CD14-positive monocyte (primary cell): ENCODE results near the gene SPTLC2. TPM values are rescaled to one million over a fixed set of nuclear protein-coding genes. Genes with fewer than 3 reads are reported as not detected.

Experiments
- DNase-seq, 3 donors: peaks; one replicate each; pipeline ENCODE4 v3.0.0-alpha.2; 2011 to 2022
- H2AFZ ChIP-seq: 2 replicates; pipeline ENCODE4 v1.6.0; 2012; ENCODE audit warnings: mild to moderate bottlenecking, low read depth, low read length, inconsistent platforms; ENCODE audit not compliant: insufficient read depth, poor library complexity, severe bottlenecking
- H3K27ac ChIP-seq, 2 donors: 1 replicate in 1 of 2; 2 replicates in 1 of 2; pipeline ENCODE4 v1.5.1; 2012 to 2013; ENCODE audit warnings: low read length in 2 of 2, control low read depth in 1 of 2, inconsistent platforms in 1 of 2, low read depth in 1 of 2, mild to moderate bottlenecking in 1 of 2
- H3K27me3 ChIP-seq, 2 donors: one replicate each; pipeline versions ENCODE4 v1.6.0 to v1.6.1; 2011 to 2013; ENCODE audit warnings: low read length in 2 of 2; ENCODE audit not compliant: control insufficient read depth in 2 of 2, insufficient read depth in 2 of 2
- H3K36me3 ChIP-seq, 2 donors: replicated peaks in 1 of 2; 1 replicate in 1 of 2; 2 replicates in 1 of 2; pipeline versions ENCODE4 v1.5.1 to v1.6.1; 2012 to 2013; ENCODE audit warnings: low read length in 2 of 2, control low read depth in 1 of 2, inconsistent platforms in 1 of 2, mild to moderate bottlenecking in 1 of 2; ENCODE audit not compliant: insufficient read depth in 2 of 2, control insufficient read depth in 1 of 2
- H3K4me1 ChIP-seq, 2 donors: 1 replicate in 1 of 2; 2 replicates in 1 of 2; pipeline versions ENCODE4 v1.5.1 to v1.6.1; 2012 to 2013; ENCODE audit warnings: low read length in 2 of 2, control low read depth in 1 of 2, inconsistent platforms in 1 of 2, mild to moderate bottlenecking in 1 of 2, moderate library complexity in 1 of 2; ENCODE audit not compliant: insufficient read depth in 2 of 2, control insufficient read depth in 1 of 2
- H3K4me2 ChIP-seq: replicated peaks from 2 replicates; pipeline ENCODE3; 2012; ENCODE audit warnings: low read length, moderate library complexity, mild to moderate bottlenecking; ENCODE audit not compliant: poor library complexity, severe bottlenecking; ENCODE audit errors: extremely low read depth
- H3K4me3 ChIP-seq, 3 experiments: fragments of 200-600 bp in 1 of 3; sonication (generic) in 1 of 3; replicated peaks in 1 of 3; 1 replicate in 2 of 3; 2 replicates in 1 of 3; pipeline ENCODE4 v1.5.1; 2011 to 2013; ENCODE audit warnings: low read length in 3 of 3, mild to moderate bottlenecking in 3 of 3, control low read depth in 2 of 3, low read depth in 2 of 3, inconsistent platforms in 1 of 3, moderate library complexity in 1 of 3
- H3K79me2 ChIP-seq: 2 replicates; pipeline ENCODE4 v1.6.0; 2012; ENCODE audit warnings: mild to moderate bottlenecking, control low read depth, inconsistent platforms, low read length, moderate library complexity; ENCODE audit not compliant: insufficient read depth
- H3K9ac ChIP-seq: 2 replicates; pipeline ENCODE4 v1.6.0; 2017; ENCODE audit warnings: low read length, mild to moderate bottlenecking; ENCODE audit not compliant: insufficient read depth, poor library complexity, severe bottlenecking
- H3K9me3 ChIP-seq, 2 donors: replicated peaks in 1 of 2; 1 replicate in 1 of 2; 2 replicates in 1 of 2; pipeline versions ENCODE4 v1.5.1 to v1.6.1; 2012 to 2013; ENCODE audit warnings: low read length in 2 of 2, control low read depth in 1 of 2; ENCODE audit not compliant: control insufficient read depth in 1 of 2, insufficient read depth in 1 of 2
- H4K20me1 ChIP-seq: 2 replicates; pipeline ENCODE4 v1.6.0; 2012; ENCODE audit warnings: mild to moderate bottlenecking, low read length, control low read depth, moderate library complexity; ENCODE audit not compliant: insufficient read depth
- H3K27ac Mint-ChIP-seq, 7 donors: one replicate each; pipeline ENCODE4 v1.8.0; 2020; ENCODE audit warnings: mild to moderate bottlenecking in 7 of 7, mixed read lengths in 7 of 7, moderate library complexity in 6 of 7, inconsistent platforms in 2 of 7
- H3K27me3 Mint-ChIP-seq, 3 donors: one replicate each; pipeline ENCODE4 v1.8.0; 2021 to 2022; ENCODE audit warnings: low read depth in 3 of 3, mild to moderate bottlenecking in 3 of 3, mixed read lengths in 3 of 3, moderate library complexity in 3 of 3, inconsistent platforms in 1 of 3
- H3K36me3 Mint-ChIP-seq, 2 donors: one replicate each; pipeline ENCODE4 v1.8.0; 2020; ENCODE audit warnings: mixed read lengths in 2 of 2, inconsistent platforms in 1 of 2, mild to moderate bottlenecking in 1 of 2
- H3K4me1 Mint-ChIP-seq: one replicate; pipeline ENCODE4 v1.8.0; 2020; ENCODE audit warnings: mild to moderate bottlenecking, mixed read lengths
- H3K4me3 Mint-ChIP-seq, 2 donors: one replicate each; pipeline ENCODE4 v1.8.0; 2020; ENCODE audit warnings: mild to moderate bottlenecking in 2 of 2, mixed read lengths in 2 of 2, moderate library complexity in 1 of 2
- H3K9me3 Mint-ChIP-seq, 7 donors: one replicate each; pipeline ENCODE4 v1.8.0; 2020 to 2022; ENCODE audit warnings: mixed read lengths in 7 of 7, mild to moderate bottlenecking in 6 of 7, moderate library complexity in 6 of 7, inconsistent platforms in 2 of 7
- WGBS: methylation state at CpG from one replicate; pipeline ENCODE4 v1.1.5; 2013; ENCODE audit warnings: missing lambda C conversion rate; ENCODE audit not compliant: insufficient coverage; 5-methylcytosine and 5-hydroxymethylcytosine counted together
- intact Hi-C, 2 donors: fragments of 100-400 bp; cut with micrococcal nuclease; formaldehyde crosslinking; loops; one replicate each; pipeline versions ENCODE4 v1.15.0 to v1.15.1; 2023
- polyA plus RNA-seq, 3 donors: library from polyadenylated mRNA; depleted of rRNA in 1 of 3; unstranded in 2 of 3; stranded (reverse) in 1 of 3; fragments of 300-500 nt in 2 of 3; fragments of >200 nt in 1 of 3; fragmentation: Illumina TruSeq in 2 of 3; gene quantifications; 1 replicate in 2 of 3; 2 replicates in 1 of 3; pipeline ENCODE4 v1.2.3, GENCODE V29; 2012 to 2021
- TF ChIP-seq, protein P1 (sequence below): fragments of 200-600 bp; IDR thresholded peaks from one replicate; pipeline ENCODE4 v1.8.0; 2022; ENCODE audit warnings: antibody characterized with exemption, mild to moderate bottlenecking

Gene SPTLC2
- polyA plus RNA-seq, 3 donors: 38.1 to 81.9 (median 73.1) TPM

- TF ChIP-seq, protein P1, sequence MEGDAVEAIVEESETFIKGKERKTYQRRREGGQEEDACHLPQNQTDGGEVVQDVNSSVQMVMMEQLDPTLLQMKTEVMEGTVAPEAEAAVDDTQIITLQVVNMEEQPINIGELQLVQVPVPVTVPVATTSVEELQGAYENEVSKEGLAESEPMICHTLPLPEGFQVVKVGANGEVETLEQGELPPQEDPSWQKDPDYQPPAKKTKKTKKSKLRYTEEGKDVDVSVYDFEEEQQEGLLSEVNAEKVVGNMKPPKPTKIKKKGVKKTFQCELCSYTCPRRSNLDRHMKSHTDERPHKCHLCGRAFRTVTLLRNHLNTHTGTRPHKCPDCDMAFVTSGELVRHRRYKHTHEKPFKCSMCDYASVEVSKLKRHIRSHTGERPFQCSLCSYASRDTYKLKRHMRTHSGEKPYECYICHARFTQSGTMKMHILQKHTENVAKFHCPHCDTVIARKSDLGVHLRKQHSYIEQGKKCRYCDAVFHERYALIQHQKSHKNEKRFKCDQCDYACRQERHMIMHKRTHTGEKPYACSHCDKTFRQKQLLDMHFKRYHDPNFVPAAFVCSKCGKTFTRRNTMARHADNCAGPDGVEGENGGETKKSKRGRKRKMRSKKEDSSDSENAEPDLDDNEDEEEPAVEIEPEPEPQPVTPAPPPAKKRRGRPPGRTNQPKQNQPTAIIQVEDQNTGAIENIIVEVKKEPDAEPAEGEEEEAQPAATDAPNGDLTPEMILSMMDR: peak; percentile 75
- peaks cover 41 to 48% of the 10 kb centered on the region in 2 donors for H3K36me3 Mint-ChIP-seq
- H3K4me1 ChIP-seq: peaks cover 19 to 31% of the 10 kb centered on the region in 2 donors
- peak overlapping the region; percentile 80 to 92 (median 87) for H3K4me3 ChIP-seq
- intact Hi-C loops: loop anchor here (5.0 kb wide), 3 partner anchors 82 to 248 kb away; partner anchors contain the start of genes SAMD15 (in 2 of the 2), TMED8 (in 2 of the 2), ALKBH1 (in 1 of the 2) and GSTZ1 (in 1 of the 2)
- peaks cover 61% of the 10 kb centered on the region for H3K79me2 ChIP-seq
- H3K4me3 Mint-ChIP-seq: peak overlapping the region; percentile 100
- H2AFZ ChIP-seq: peak overlapping the region; percentile 95
- peak overlapping the region in 1 of 2 donors; percentile 85 for H3K27ac ChIP-seq
- peaks cover 42 to 48% of the 10 kb centered on the region in 2 donors for H3K36me3 ChIP-seq
- H3K9ac ChIP-seq: peak overlapping the region; percentile 80
- peaks cover 25% of the 10 kb centered on the region for H3K4me1 Mint-ChIP-seq
- H3K9me3 ChIP-seq: no peaks in the 10 kb centered on the region
- no peaks in the 10 kb centered on the region for H3K27me3 ChIP-seq
- peaks cover 21% of the 10 kb centered on the region for H4K20me1 ChIP-seq
- H3K27ac Mint-ChIP-seq: peak overlapping the region in 4 of 7 donors; percentile 39 to 99 (median 90)
- H3K27me3 Mint-ChIP-seq: no peaks in the 10 kb centered on the region
- peak overlapping the region; percentile 96 for H3K4me2 ChIP-seq
- H3K9me3 Mint-ChIP-seq: peaks cover 0 to 2% (median 0%) of the 10 kb centered on the region in 7 donors
- peak; percentile 25 to 46 (median 41) for DNase-seq
- WGBS: 75% methylated on average over 6 of the region's 13 CpGs
These were observed 157.2 kb downstream of the SPTLC2 start for GRCh38 chr14:77459072-77459723.

GRCh38 chr14:77458249-77458950, 158.0 kb downstream of the SPTLC2 start:
- intact Hi-C loops: loop anchor here (5.0 kb wide), 3 partner anchors 81 to 249 kb away; partner anchors contain the start of genes SAMD15 (in 2 of the 2), TMED8 (in 2 of the 2), ALKBH1 (in 1 of the 2) and GSTZ1 (in 1 of the 2)
- peak in 2 of 3 donors; percentile 7 to 9 for DNase-seq
- Histone ChIP-seq H3K27me3 (no peaks in the 10 kb centered on the region), H3K4me2 (peak overlapping the region; percentile 96), H3K36me3 (peaks cover 34 to 41% of the 10 kb centered on the region in 2 donors), H2AFZ (peak overlapping the region; percentile 95), H3K4me1 (peaks cover 19 to 31% of the 10 kb centered on the region in 2 donors), H3K9me3 (no peaks in the 10 kb centered on the region), H4K20me1 (peaks cover 21% of the 10 kb centered on the region), H3K4me3 (peak overlapping the region; percentile 80 to 92 (median 87)), H3K9ac (peak overlapping the region; percentile 80), H3K27ac (peak overlapping the region; percentile 66 to 85), H3K79me2 (peaks cover 61% of the 10 kb centered on the region)
- Mint-ChIP-seq H3K36me3 (peaks cover 35 to 41% of the 10 kb centered on the region in 2 donors), H3K4me3 (peak overlapping the region; percentile 100), H3K27ac (peak overlapping the region; percentile 96 to 100 (median 99)), H3K27me3 (no peaks in the 10 kb centered on the region), H3K9me3 (peaks cover 0 to 2% (median 0%) of the 10 kb centered on the region in 7 donors), H3K4me1 (peaks cover 25% of the 10 kb centered on the region)
- 0% methylated on average over 25 of the region's 29 CpGs for WGBS
- TF ChIP-seq, protein P1: no peak
